Cerebellar nuclear complex (tissue), 1 donor: ENCODE measurements around the gene SLC30A7.

Experiments
- DNase-seq, 2 experiments: peaks; one replicate each; lab custom pipeline; 2025; lab: John Stamatoyannopoulos, UW

SLC30A7 gene

DNA sequence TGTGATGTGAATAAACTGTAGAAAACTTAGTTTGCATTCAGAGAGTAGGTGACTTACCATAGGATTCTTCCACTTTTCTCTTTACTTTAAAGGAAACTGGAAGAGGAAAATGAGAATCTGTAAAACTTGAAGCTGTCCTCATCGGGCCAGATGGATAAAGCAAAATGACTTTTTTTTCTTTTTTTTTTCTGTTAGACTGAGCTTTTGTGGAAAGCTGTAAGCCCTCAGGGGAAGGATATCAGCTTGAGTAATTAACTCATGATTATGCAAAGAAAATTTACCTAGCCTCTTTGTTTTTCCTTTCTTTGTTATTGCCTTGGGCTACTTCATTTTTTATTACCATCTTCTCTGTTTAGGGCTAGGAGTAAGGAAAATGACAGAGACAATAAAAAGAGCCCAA lies 76.3 kb downstream of the SLC30A7 start:
- no peak for DNase-seq

DNA sequence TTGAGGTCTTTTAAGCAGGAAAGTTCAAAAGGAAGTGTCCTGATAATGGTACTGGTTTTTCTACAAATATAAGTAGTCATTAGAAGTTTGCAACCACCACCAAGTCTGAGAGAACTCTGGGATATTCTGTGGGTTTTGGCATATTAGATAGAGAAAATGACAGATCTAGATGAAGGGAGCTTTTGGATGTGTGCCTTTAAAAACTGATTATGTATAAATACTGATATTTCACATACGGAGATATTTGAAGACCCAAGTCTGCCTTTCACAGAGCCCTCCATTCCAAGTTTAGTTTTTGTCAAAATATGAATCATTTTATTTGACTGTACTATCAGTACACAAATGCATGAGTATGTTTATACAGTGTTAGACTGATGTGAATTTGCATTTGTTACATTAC lies 81.0 kb downstream of the SLC30A7 start:
- DNase-seq = no peak

DNA sequence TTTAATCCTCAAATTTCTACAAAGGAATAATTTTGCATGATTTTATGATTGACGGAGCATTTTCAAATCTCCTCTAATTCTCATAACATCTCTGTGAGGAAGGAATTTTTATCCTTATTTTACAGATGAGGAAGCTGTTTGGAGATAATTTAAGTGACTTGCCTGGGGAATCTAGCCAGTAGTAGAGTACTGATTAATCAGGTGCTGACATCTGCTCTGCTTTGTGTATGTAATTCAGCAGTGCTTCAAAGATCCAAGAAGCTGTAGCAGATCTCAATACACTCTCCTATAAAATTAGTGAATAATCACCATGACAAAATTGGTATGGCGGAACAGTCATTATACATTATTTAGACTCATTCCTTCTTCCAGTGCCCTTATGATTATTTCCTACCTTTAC lies 83.7 kb downstream of the SLC30A7 start:
- DNase-seq = no peak

DNA sequence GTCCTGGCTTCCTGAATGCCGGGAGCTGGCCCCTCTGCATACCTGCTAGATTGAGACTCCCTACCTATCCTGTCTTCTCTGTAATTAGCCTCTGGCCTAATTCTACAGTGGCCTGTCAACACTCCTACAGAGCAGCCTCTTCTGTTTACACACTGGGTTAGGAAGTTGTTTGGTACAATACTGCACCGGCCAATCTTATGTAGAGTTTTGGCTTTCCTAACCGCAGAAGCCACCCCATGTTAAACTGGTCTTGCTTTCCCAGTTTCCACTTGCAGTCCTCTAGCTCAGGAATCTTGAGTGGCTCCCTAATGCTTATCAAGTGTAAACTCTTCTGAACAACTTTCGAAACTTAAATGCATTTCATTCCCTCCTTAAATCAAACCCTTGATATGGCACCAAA lies 86.9 kb downstream of the SLC30A7 start:
- DNase-seq = no peak

DNA sequence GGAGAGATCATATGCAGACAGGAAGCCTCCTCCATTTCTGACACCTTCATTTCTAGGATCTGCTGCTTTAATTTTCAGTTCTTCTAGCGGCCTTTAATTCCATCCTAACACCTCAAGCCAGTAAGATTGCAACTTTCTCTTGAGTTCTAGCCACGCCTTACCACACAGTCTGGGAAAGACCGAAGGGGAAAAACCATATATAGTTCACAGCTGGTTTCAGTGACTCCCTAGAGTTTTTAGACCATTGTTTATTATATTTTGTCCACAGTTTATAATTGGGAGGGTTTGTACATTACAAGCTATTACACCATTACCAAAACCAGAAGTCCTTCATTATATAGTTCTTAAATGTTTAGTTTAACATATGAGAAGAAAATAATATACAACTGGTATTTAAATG lies 92.2 kb downstream of the SLC30A7 start:
- DNase-seq = no peak

DNA sequence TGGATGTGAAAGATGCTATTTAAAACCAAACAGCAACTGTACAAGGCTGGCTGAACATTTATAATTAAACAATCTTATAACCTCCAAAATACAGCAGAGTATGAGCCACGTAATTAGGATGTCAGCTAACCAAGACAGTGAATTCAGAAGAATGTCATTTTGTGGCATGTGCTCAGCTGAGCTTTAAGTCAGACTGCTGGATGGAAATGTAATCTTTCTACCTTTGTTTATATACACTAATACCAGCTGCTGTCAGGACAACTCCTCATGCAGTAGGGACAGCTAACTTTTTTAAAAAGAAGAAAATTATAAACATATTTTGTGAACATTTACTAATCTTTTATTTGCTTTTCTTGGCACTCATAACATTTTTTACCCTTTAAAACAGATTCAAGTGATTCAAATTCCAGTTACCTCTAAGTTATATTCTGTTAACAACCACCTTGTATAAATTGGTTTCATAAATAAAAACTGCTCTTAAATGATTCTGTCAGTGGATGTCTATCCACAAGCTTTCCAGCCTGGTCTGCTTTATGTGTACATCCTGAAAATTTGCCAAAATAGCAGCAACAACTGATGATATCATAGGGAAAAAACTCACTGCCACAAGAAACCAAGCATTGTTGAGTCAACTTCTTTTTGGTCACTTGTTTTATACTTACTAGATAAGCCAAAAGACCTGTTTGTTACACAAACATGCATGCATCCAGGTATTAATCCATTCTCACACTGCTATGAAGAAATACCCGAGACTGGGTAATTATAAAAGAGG lies 93.6 kb downstream of the SLC30A7 start:
- DNase-seq = no peak

DNA sequence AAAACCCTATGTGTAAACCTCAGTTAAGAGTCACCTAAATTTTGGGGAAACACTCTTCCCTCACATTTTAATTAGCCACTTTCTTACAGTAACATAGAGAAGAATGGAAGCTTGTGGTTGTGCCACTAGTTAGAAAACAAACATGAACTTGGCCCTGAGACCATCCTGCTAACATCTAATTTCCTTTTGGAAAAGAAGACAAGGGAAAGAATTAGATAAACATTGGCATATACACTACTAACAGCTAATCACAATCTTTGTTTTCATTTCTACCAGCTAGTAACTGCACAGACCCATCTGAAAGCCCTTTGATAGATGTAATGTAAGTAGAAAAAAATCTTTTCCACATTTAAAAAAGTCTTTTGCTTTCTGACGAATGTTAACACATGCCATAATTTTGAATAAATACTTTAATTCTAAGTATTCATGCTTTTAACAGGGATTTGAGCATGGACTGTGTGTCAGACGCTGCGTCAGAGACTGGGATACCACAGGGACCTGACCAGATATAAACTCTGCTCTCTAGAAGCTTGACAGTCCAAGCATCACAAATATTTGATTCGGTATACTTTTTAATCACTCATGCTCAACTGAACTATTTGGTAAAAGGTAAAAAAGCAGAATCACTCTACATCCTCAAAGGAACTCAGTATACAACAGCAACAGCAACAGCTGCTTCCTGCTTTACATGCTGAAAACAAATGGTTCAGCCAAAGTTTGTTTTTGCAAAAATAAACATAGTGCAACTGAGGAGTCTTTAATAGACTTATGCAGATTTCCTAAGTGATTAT lies 99.5 kb downstream of the SLC30A7 start:
- DNase-seq = no peak

DNA sequence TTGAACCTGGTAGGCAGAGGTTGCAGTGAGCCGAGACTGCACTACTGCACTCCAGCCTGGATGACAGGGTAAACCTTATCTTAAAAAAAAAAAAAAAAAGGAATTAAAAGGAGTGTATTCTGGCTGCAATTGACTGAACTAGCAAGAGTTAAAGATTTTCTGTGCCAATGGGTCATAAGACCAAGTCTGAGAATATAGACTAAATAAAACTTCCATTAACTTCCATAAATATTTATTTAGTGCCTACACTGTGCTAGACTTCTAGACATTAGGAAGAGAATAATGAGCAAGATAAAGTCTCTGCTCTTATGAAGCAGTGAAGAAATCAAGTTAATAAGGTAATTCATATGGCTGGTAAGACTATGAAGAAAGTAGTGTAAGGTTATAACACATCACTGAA lies 102.5 kb downstream of the SLC30A7 start:
- DNase-seq = no peak

DNA sequence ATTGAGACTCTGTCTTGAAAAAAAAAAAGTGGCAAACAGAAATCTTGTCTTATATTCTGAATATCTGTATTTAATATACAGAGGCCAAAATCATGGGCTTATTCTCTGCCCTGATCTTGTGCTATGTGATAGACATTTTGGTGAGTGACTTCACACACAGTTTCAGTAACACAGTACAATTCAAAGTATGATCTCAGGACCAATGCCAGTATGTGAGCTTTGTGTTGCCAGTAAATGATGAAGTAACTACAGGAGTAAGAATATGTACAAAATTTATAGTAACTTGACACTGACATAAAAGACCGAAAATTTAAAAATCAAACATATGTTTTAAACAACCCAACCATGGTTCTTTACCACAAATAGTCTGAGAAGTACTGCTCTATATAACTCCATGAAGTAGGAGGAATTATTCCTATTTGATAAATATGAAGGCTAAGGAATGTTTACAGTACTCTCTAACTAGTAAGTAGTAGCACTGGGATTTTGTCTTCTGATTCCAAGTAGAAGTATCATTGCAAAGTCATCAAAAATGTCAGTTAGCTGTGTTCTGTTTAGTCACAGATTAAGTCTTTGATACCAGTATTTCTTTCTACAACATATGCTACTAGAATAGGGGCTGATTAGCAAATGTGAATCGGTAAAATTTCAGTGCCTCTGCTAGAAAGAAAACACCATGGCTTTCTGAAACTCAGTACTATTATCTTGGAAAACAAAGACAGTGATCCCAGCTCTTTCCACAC lies 104.4 kb downstream of the SLC30A7 start:
- no peak for DNase-seq

DNA sequence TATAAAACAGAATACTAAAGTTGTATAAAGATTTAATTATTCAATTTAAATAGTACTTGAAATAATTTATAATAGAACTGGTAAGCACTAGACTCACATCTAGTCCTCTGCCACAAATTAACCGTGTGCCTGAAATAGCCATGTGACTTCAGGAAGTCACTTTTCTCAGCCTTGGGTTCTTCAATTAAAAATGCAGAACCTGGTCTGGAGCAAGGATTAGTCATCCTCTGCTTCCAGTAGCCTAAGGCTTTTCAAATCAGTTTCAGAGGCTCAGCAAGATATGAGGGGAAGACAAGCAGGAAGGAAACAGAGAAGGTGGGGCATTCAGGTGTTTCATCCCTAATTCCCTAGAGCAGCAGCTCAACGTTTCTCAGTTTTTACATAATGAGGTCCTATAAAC lies 106.7 kb downstream of the SLC30A7 start:
- no peak for DNase-seq

DNA sequence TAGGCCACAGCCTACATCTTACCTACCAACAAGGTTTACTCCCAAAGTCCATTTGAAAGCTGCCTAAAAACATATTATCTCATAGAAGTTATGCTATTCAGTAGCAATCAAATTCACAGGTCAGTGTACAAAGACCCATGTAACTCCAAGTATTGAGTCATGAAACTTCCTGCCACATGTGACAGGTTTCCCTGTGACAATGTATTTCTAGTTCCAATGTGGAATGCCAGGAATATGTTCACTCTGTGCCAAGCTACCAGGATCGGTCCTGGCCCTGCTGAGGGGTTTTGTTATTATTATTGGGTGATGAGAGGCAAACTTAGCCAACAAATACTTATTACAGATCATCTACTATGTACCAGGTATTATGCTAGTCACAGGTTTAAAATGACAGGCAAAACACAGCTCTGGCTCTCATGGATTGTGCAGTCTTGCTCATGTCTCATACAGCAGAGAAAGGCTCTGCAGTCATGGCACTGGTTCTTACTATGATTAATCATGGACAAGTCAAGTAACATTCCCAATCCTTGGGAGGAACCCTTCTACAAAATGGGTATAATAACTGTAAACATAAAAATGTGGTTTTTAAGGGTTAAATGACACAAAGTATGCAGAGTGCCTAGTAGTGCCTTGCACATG lies 107.2 kb downstream of the SLC30A7 start:
- no peak for DNase-seq

DNA sequence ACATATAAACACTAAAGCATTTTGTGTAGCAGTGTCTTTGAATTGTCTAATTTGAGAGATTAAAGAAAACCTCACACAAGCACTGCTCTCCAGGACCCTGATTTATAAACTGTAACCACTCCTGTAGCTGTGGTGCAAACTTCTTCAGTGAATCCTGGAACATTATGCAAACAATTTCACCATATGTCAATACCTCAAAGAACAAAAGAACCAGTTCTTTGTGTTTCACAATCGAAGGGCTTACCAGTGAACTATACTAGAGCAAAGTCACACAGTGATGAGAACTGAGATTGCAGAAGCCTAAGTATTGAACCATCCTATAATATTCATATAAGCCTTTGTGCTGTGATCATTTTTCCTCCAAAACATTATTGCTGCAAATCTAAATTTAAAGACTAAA lies 108.2 kb downstream of the SLC30A7 start:
- DNase-seq = no peak

DNA sequence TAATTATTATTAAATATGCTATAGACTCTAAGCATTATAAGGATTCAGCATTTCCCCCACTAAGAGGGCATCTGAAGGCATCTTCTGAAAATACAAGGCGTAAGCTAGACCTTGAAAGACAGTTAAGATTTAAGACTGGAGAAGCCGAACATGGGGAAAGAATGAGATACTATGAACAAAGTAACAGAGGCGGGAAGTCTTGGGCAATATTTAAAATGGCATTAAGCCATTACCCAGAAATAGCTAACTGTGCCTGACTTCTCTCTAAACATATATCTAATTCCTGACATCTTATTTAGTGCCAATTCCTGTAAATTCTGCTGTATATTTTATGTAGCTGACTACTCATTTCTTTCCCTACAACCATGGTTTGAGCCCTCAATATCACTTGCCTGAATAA lies 108.8 kb downstream of the SLC30A7 start:
- DNase-seq = no peak

DNA sequence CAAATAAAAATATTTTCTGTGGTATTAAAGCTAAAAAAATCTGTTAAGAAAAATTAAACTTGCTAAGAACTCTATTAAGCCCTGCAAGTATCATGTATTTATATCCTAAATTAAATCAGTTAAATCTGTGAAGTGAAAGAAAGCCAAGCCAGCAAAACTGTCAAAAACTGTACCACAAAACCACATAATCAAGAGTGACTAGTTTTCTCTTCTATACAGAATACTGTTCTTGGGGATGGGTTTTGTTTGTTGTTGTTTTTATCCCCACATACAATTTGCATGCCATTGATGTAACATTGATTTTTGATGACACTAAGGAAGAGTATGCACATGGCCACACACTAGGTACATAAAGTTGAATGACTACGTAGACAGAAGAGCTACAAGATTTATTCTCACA lies 109.3 kb downstream of the SLC30A7 start:
- no peak for DNase-seq

DNA sequence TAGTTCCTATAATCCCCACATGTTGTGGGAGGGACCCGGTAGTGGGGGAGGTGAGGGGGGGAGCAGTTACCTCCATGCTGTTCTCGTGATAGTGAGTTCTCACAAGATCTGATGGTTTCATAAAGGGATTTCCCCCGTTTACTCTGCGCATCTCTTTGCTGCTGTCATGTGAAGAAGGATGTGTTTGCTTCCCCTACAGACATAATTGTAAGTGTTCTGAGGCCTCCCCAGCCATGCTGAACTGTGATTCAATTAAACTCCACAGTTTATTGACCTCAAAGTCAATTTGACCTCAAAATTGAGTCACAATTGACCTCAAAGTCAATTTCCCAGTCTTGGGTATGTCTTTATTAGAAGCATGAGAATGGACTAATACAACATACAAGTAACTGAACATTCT lies 110.0 kb downstream of the SLC30A7 start:
- DNase-seq = no peak

DNA sequence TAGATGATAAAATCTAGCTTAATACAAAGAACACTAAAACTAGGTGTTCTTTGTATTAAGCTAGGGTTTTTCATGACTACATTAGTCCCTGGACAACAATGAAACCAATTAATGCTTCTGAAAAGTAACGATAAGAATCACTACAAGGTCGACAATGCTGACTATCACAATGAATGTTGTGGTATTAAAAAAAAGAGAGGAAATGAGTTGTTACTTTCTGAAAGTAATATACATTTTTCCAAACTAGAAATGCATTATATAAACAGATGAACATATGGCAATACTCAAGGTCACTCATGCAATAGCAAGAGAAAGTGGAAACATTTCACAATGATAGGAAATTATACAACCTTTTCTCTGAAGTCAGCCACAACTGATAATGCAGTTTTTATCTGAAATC lies 110.7 kb downstream of the SLC30A7 start:
- DNase-seq = no peak

DNA sequence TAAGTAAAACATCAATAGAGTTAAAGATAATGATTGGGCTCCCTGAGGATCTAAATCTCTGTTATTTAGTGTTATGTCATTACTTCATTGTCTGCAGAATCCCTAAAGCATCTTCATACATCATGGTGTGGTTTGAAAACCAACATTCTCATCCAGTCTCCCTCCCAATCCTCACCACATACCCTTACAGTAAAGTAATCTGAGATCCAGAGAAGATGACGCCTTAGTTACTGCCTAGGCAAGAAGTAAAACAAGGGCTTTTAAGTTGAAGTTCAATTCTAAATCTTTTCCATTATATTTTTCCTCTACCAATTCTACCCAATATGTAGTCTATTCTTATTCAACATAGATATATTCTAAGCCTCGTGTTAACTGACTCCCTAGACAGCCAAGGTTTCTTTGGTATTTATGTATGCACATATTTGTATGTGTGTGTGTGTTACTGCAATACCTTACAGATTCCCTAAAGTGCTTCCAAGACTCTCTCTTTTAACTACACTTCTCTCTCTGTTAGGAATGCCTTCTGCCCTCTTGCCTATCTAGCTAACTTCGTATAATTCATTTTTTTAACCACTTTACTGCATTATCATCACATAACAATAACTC lies 112.4 kb downstream of the SLC30A7 start:
- no peak for DNase-seq

DNA sequence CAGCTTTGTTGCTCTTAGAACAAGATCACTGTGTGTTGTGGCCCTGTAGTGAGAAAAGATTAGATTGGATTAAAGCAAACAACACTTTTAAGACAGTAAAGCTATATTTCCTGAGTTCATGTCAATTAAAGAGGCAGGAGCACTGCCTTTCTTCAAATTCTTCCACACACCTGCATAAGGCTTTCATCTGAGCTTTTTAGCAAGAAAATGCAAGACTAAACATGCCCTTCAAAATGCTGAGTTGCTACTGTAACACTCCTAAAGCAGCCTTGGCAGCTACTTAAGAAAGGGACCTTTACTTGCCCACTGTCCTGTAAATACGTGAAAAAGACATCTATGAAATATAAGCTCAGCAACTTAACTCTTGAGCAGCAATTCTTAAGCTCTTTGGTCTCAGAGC lies 117.9 kb downstream of the SLC30A7 start:
- no peak for DNase-seq

DNA sequence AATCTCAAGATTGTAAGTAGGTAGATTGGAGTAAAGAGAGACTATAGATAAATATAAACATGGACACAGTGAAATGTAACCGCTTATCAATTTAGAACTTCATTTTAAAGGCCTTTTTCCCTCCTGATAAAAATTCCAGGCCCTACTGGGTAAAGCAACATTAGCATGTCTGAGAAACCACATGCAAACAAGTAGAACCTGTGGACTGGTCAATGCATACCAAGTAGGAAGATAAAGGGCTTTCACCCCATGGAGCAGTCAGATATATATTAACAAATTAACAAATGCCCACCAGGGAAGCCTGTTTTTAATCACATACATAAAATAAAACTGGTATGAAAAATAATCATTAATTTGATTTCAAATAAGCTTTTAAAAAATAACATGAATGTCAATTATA lies 121.6 kb downstream of the SLC30A7 start:
- DNase-seq = no peak

DNA sequence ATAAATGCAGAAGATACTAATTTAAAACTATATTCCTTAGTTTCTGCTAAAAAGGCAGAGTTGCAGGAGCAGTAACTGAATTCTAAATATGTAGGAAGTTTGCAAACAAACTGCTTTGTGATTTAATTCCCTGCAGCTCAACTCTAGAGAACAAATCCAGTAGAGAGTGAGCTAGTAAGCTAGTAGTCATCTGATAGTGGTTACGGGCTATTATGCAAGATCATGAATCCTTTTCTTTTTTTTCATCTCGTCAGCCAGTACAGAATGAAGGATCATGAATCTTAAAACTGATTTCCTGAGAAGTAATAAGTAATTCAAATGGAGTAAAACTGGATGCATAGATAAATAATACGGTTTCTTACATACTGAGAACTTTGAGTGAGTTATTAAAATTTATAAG lies 126.4 kb downstream of the SLC30A7 start:
- DNase-seq = no peak

DNA sequence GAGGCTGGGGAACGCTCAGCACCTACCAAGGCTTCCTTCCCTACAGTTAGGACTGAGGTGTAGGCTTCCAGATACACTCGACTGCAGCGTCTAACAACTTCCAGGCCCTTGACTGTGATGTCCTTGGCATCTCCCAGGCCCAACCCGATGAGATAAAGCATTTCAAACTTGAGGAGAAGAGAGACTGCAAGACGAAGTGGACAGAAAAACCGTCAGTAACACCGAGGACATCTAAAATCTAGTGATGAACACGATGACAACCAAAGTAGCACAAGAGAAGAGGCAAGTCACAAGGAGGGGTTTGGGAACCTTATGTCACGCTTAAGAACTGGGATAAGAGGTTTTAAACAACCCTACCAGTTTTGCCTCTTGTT lies 129.4 kb downstream of the SLC30A7 start:
- no peak for DNase-seq
